Measurements from ENCODE around the gene KRT33B. TPM values are rescaled to one million over a fixed set of nuclear protein-coding genes. Genes with fewer than 3 reads are reported as not detected.
A peak's percentile ranks its signal among the peaks of the same experiment; 100 is the strongest.

Gene KRT33B
- total and polyA plus RNA-seq, 2 of the 4 experiments (the other 2 are of a cell fraction): 0.18 to 0.22 TPM

DNA sequence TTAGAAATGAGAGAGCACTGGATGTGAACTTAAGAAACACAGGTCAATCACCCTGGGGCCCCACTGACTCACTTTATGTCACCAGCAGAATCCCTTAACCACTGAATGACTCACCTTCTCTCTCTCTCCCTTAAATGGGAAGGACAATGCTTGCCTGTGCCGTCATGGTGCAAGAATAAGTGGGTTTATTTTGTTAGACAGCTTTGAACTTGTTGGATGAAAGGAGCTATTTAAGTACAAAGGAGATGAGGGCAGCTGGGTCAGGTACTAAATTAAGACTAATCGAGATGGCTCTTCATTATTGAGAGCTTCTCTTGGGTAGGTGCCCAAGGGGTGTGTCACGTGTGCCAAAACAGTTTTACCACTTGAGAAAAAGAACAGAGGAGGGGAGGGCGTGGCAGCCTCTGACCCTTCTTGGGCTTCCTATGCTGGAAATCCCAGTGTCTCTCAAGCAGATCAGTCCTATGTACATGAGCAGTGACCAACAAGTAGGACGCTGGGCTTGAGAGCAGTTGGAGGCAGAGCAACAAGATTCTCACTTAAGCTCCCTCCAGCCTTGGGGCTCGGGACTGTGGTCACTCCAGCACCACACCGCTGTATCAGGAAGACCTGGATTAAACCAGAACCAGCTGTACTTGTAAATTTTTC is 34.5 kb upstream of the KRT33B start:
- Histone ChIP-seq H4K5ac (ENCODE audit: low read depth, low read length) (peak overlapping the region; percentile 87), H2AK5ac (ENCODE audit: low read depth, low read length) (peak overlapping the region; percentile 96), H3K4me1 (ENCODE audit: control insufficient read depth, insufficient read depth, low read length) (peaks cover 24% of the 10 kb centered on the region), H4K20me1 (ENCODE audit: insufficient read depth, low read length) (no peaks in the 10 kb centered on the region), H4K8ac (ENCODE audit: low read depth in 2 of 2, low read length in 2 of 2) (peak overlapping the region; percentile 70 to 91), H2AK9ac (replicated peaks; ENCODE audit: low read depth, low read length, poor library complexity) (peak overlapping the region; percentile 89), H3K56ac (ENCODE audit: extremely low read depth, insufficient read depth, low read length) (peak overlapping the region; percentile 69; the same call in 1 of the 2 replicates), H3K4me3 (ENCODE audit: insufficient read depth, low read depth, low read length) (no peak overlapping the region), H2BK5ac (ENCODE audit: low read depth, low read length, poor library complexity, severe bottlenecking) (peak overlapping the region; percentile 93), H3K79me1 (ENCODE audit: low read depth in 1 of 2, low read length in 2 of 2) (no peaks in the 10 kb centered on the region; a peak in 1 of 4 replicates), H4K91ac (ENCODE audit: insufficient read depth, low read depth, low read length) (peak overlapping the region; percentile 98), H3K27ac (ENCODE audit: insufficient read depth, low read length) (peak overlapping the region; percentile 28; the same call in 1 of the 2 replicates), H3K27me3 (ENCODE audit: control insufficient read depth, insufficient read depth, low read length) (no peaks in the 10 kb centered on the region), H3K23ac (ENCODE audit: low read depth, low read length) (peak overlapping the region; percentile 83), H3K4me2 (ENCODE audit: low read depth, low read length) (peak overlapping the region; percentile 48; the same call in 1 of the 2 replicates), H3K9ac (ENCODE audit: low read depth, low read length) (peak overlapping the region; percentile 1; the same call in 1 of the 2 replicates), H2BK20ac (ENCODE audit: low read depth, low read length) (peak overlapping the region; percentile 99), H3K4ac (ENCODE audit: low read depth, low read length) (peak overlapping the region; percentile 97), H2BK15ac (ENCODE audit: low read depth, low read length) (peak overlapping the region; percentile 88), H3K14ac (replicated peaks; ENCODE audit: low read depth, low read length) (peak overlapping the region; percentile 95), H3K18ac (ENCODE audit: low read depth, low read length) (peak overlapping the region; percentile 92), H2BK120ac (ENCODE audit: low read depth, low read length) (peak overlapping the region; percentile 97), H3K9me3 (ENCODE audit: control insufficient read depth, insufficient read depth, low read length) (no peaks in the 10 kb centered on the region), H3K9me1 (ENCODE audit: insufficient read depth, low read length) (peaks cover 26% of the 10 kb centered on the region), H2AFZ (replicated peaks; ENCODE audit: low read length, poor library complexity) (peak overlapping the region; percentile 75), H3K36me3 (ENCODE audit: control insufficient read depth, insufficient read depth, low read length) (no peaks in the 10 kb centered on the region)
- ChIA-PET POLR2A (ENCODE audit: unreplicated experiment) (no interaction called here), CTCF (interaction anchor here (0.6 to 1.8 kb wide), 5 partner anchors 13 to 494 kb away, joined by 3 to 9 read pairs (median 3); no protein-coding TSS in a partner anchor)
- ATAC-seq (ENCODE audit: low read depth) (peak; percentile 89), DNase-seq (peak; percentile 97)
- peak; percentile 97 for TF ChIP-seq BHLHE40 (IDR thresholded peaks at IDR 0.05; ENCODE audit: low read depth, low read length)
- no peak for TF ChIP-seq CHD1 (IDR thresholded peaks at IDR 0.05; ENCODE audit: low read depth, low read length)
- peak; percentile 88 for TF ChIP-seq CEBPB (IDR thresholded peaks at IDR 0.05; ENCODE audit: low read depth, low read length)
- TF ChIP-seq RAD21 (IDR thresholded peaks at IDR 0.05; ENCODE audit: low read length): 0 out of 2 replicates have a peak, but pooled peaks have one; percentile 5
- no peak for TF ChIP-seq POLR2A (IDR thresholded peaks at IDR 0.05; ENCODE audit: low read depth, low read length)
- TF ChIP-seq, protein P1, sequence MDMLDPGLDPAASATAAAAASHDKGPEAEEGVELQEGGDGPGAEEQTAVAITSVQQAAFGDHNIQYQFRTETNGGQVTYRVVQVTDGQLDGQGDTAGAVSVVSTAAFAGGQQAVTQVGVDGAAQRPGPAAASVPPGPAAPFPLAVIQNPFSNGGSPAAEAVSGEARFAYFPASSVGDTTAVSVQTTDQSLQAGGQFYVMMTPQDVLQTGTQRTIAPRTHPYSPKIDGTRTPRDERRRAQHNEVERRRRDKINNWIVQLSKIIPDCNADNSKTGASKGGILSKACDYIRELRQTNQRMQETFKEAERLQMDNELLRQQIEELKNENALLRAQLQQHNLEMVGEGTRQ (IDR thresholded peaks at IDR 0.05; ENCODE audit: low read depth, low read length): peak; percentile 71
- peak; percentile 90 for TF ChIP-seq RCOR1 (IDR thresholded peaks at IDR 0.05; ENCODE audit: insufficient replicate concordance, low read length)
- peak; percentile 99 for TF ChIP-seq FOS (IDR thresholded peaks at IDR 0.05; ENCODE audit: low read depth, low read length)
- TF ChIP-seq SMC3 (IDR thresholded peaks at IDR 0.05; ENCODE audit: low read depth, low read length): 0 out of 2 replicates have a peak, but pooled peaks have one; percentile 1
- intact Hi-C loops (cut with micrococcal nuclease) (no loop called here), dilution Hi-C loops (cut with HindIII; ENCODE audit: low sequenced_read_pairs, unreplicated experiment) (no loop called here), in situ Hi-C loops (cut with MboI; ENCODE audit: low sequenced_read_pairs) (no loop called here)
- no TSS peak for BruUV-seq (replicated peaks)
- 7% methylated on average over 2 of the region's 7 CpGs; no CpG with 5 or more reads in 1 of the 2 experiments for WGBS, 2 experiments (ENCODE audit: extremely low coverage in 2 of 2, insufficient read length in 1 of 2)

Measured in IMR-90 (cell line).